HG03432 (cell line): ENCODE data around the gene SLC4A2.

Source experiments
- ATAC-seq: cut with Tn5 transposase; IDR thresholded peaks from one replicate; pipeline ENCODE4 v1.9.1; 2021; ENCODE audit warnings: mild to moderate bottlenecking, moderate library complexity; ENCODE audit not compliant: unreplicated experiment

SLC4A2 gene

DNA sequence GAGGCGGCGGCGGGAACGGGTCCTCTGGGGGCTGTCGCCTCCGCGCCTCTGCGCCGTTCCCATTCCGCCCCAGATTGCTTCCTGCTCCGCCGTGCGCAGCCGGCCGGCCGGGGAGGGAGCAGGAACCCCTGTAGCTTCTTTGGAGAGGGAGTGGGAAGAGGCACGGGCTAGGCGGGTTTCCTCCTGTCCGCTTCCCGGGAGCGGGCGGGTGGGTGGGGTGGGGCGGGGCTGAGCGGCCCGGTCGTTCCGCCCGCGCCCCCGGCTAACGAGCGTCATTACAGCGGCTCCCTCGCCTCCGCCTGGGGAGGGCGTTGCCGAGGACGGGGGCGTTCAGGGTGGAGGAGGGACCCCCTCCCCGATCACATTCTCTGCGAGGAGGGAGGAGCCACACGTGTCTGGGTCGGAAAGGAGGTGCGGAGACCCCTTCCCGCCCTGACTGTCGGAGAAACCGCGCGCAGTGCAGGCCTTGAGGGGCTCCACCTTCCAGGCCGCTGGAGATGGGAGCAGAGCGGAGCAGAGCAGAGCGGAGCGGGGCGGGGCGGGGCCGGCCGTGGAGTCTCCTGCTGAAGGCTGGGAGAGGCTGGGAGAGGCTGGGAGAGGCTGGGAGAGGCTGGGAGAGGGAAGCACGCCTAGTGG lies 66.6 kb downstream of the SLC4A2 start:
- no peak for ATAC-seq
